ENCODE measurements around the gene AMBRA1. TPM values are rescaled to one million over a fixed set of nuclear protein-coding genes. Genes with fewer than 3 reads are reported as not detected.
A peak's percentile ranks its signal among the peaks of the same experiment; 100 is the strongest.
"Not testable (repeated sequence)": the region's sequence is repeated elsewhere in the genome, so short reads cannot be mapped to it uniquely, and the experiment has no call there.

Gene AMBRA1
- total RNA-seq, 1 donor from 2014 or later: 35.7 TPM

- H3K27ac Mint-ChIP-seq; H3K9me3 Mint-ChIP-seq; DNase-seq (ENCODE audit: low spot score); H3K27me3 Mint-ChIP-seq (ENCODE audit: insufficient read depth); H3K4me1 Mint-ChIP-seq (ENCODE audit: low read depth); intact Hi-C loops (cut with micrococcal nuclease); H3K4me3 Mint-ChIP-seq: not testable (repeated sequence)
- H3K36me3 Mint-ChIP-seq (ENCODE audit: low read depth): peaks cover 26% of the 10 kb centered on the region
Observed at GRCh38 chr11:46583513-46583912, 10.3 kb downstream of the AMBRA1 start.

- H3K9me3 Mint-ChIP-seq: no peaks in the 10 kb centered on the region
- no peak overlapping the region for H3K27ac Mint-ChIP-seq
- intact Hi-C loops (cut with micrococcal nuclease): no loop called here
- peaks cover 10% of the 10 kb centered on the region for H3K4me1 Mint-ChIP-seq (ENCODE audit: low read depth)
- H3K27me3 Mint-ChIP-seq (ENCODE audit: insufficient read depth): no peaks in the 10 kb centered on the region
- H3K4me3 Mint-ChIP-seq: no peak overlapping the region
- peaks cover 27% of the 10 kb centered on the region for H3K36me3 Mint-ChIP-seq (ENCODE audit: low read depth)
- DNase-seq (ENCODE audit: low spot score): no peak
Observed at GRCh38 chr11:46582588-46582987, 11.2 kb downstream of the AMBRA1 start.

GRCh38 chr11:46577058-46577457 lies 16.8 kb downstream of the AMBRA1 start:
- DNase-seq (ENCODE audit: low spot score): no peak
- Mint-ChIP-seq H3K27me3 (ENCODE audit: insufficient read depth) (no peaks in the 10 kb centered on the region), H3K9me3 (peaks cover 3% of the 10 kb centered on the region), H3K36me3 (ENCODE audit: low read depth) (peaks cover 24% of the 10 kb centered on the region), H3K4me1 (ENCODE audit: low read depth) (peaks cover 19% of the 10 kb centered on the region), H3K4me3 (no peak overlapping the region), H3K27ac (no peak overlapping the region)
- intact Hi-C loops (cut with micrococcal nuclease): no loop called here

DNA sequence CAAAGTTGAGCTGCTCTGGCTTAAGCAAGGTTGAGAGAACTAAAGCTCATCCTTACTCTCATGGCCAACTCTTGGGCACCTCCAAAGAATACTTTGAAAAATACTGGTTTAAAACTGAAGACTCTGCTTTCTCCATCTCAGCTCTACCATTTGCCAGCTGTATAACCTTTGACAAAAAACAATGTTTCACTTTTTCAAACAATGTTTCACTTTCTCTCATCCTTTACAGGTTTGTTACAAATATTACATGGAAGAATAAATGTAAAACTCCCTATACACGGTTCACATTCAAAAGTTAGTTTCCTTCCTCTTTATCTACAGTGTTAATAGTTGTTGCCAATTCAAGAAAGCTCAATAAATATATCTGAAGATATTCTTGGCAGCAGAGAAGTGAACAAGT lies 19.2 kb downstream of the AMBRA1 start:
- peaks cover 15% of the 10 kb centered on the region for H3K36me3 Mint-ChIP-seq (ENCODE audit: low read depth)
- no peak overlapping the region for H3K27ac Mint-ChIP-seq
- intact Hi-C loops (cut with micrococcal nuclease): no loop called here
- peaks cover 20% of the 10 kb centered on the region for H3K4me1 Mint-ChIP-seq (ENCODE audit: low read depth)
- DNase-seq (ENCODE audit: low spot score): no peak
- peaks cover 3% of the 10 kb centered on the region for H3K9me3 Mint-ChIP-seq
- H3K4me3 Mint-ChIP-seq: no peak overlapping the region
- no peaks in the 10 kb centered on the region for H3K27me3 Mint-ChIP-seq (ENCODE audit: insufficient read depth)

GRCh38 chr11:46570790-46571398 lies 22.9 kb downstream of the AMBRA1 start:
- Mint-ChIP-seq H3K27me3 (ENCODE audit: insufficient read depth) (no peaks in the 10 kb centered on the region), H3K36me3 (ENCODE audit: low read depth) (peaks cover 6% of the 10 kb centered on the region), H3K4me3 (no peak overlapping the region), H3K4me1 (ENCODE audit: low read depth) (peaks cover 20% of the 10 kb centered on the region), H3K27ac (no peak overlapping the region), H3K9me3 (no peaks in the 10 kb centered on the region)
- no peak for DNase-seq (ENCODE audit: low spot score)
- intact Hi-C loops (cut with micrococcal nuclease): no loop called here

- peaks cover 1% of the 10 kb centered on the region for H3K36me3 Mint-ChIP-seq (ENCODE audit: low read depth)
- H3K27me3 Mint-ChIP-seq (ENCODE audit: insufficient read depth): no peaks in the 10 kb centered on the region
- H3K27ac Mint-ChIP-seq: no peak overlapping the region
- H3K9me3 Mint-ChIP-seq: no peaks in the 10 kb centered on the region
- peaks cover 30% of the 10 kb centered on the region for H3K4me1 Mint-ChIP-seq (ENCODE audit: low read depth)
- no peak overlapping the region for H3K4me3 Mint-ChIP-seq
- intact Hi-C loops (cut with micrococcal nuclease): no loop called here
- no peak for DNase-seq (ENCODE audit: low spot score)
Observed at GRCh38 chr11:46565232-46565840, 28.5 kb downstream of the AMBRA1 start.

- Mint-ChIP-seq H3K9me3 (no peaks in the 10 kb centered on the region), H3K4me3 (no peak overlapping the region), H3K27ac (no peak overlapping the region), H3K36me3 (ENCODE audit: low read depth) (peaks cover 1% of the 10 kb centered on the region), H3K4me1 (ENCODE audit: low read depth) (peaks cover 37% of the 10 kb centered on the region), H3K27me3 (ENCODE audit: insufficient read depth) (no peaks in the 10 kb centered on the region)
- intact Hi-C loops (cut with micrococcal nuclease): no loop called here
- no peak for DNase-seq (ENCODE audit: low spot score)
Observed at GRCh38 chr11:46564459-46564858, 29.4 kb downstream of the AMBRA1 start.

- Mint-ChIP-seq H3K27me3 (ENCODE audit: insufficient read depth) (no peaks in the 10 kb centered on the region), H3K4me1 (ENCODE audit: low read depth) (peaks cover 47% of the 10 kb centered on the region), H3K4me3 (no peak overlapping the region), H3K36me3 (ENCODE audit: low read depth) (peaks cover 3% of the 10 kb centered on the region), H3K9me3 (no peaks in the 10 kb centered on the region), H3K27ac (no peak overlapping the region)
- intact Hi-C loops (cut with micrococcal nuclease): no loop called here
- no peak for DNase-seq (ENCODE audit: low spot score)
Observed at GRCh38 chr11:46562527-46562926, 31.3 kb downstream of the AMBRA1 start.

- Mint-ChIP-seq H3K36me3 (ENCODE audit: low read depth) (peaks cover 3% of the 10 kb centered on the region), H3K4me3 (peak overlapping the region; percentile 85), H3K27me3 (ENCODE audit: insufficient read depth) (no peaks in the 10 kb centered on the region), H3K9me3 (no peaks in the 10 kb centered on the region), H3K27ac (peak overlapping the region; percentile 76), H3K4me1 (ENCODE audit: low read depth) (peaks cover 59% of the 10 kb centered on the region)
- intact Hi-C loops (cut with micrococcal nuclease): loop anchor here (2.0 kb wide), 1 partner anchor 34 kb away; the partner anchor contains the start of gene AMBRA1
- peak; percentile 16 for DNase-seq (ENCODE audit: low spot score)
Observed at GRCh38 chr11:46560300-46560991, 33.4 kb downstream of the AMBRA1 start.

DNA sequence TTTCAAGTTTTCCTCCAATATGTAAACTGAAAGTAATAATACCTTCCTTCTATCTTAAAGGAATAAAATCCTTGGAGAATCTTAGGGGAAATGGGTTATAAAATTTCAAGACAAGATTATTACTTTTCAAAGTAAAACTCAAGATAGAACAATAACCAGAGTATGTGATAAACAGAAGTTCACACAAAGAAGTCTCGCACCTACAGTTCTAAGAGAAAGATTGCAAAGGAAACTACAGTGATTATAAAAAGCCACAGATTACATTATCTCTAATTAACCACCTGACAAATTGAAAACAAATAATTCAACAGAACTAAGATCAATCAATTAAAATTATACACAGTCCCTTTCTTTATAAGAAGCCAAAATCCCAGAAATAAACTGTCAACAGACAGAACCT lies 34.0 kb downstream of the AMBRA1 start:
- Mint-ChIP-seq H3K9me3 (no peaks in the 10 kb centered on the region), H3K27me3 (ENCODE audit: insufficient read depth) (no peaks in the 10 kb centered on the region), H3K36me3 (ENCODE audit: low read depth) (peaks cover 3% of the 10 kb centered on the region), H3K4me1 (ENCODE audit: low read depth) (peaks cover 65% of the 10 kb centered on the region), H3K27ac (peak overlapping the region; percentile 9), H3K4me3 (peak overlapping the region; percentile 85)
- DNase-seq (ENCODE audit: low spot score): no peak
- intact Hi-C loops (cut with micrococcal nuclease): loop anchor here (2.0 kb wide), 1 partner anchor 35 kb away; the partner anchor contains the start of gene AMBRA1

GRCh38 chr11:46557684-46558151 lies 36.1 kb downstream of the AMBRA1 start:
- Mint-ChIP-seq H3K36me3 (ENCODE audit: low read depth) (peaks cover 12% of the 10 kb centered on the region), H3K9me3 (no peaks in the 10 kb centered on the region), H3K27me3 (ENCODE audit: insufficient read depth) (no peaks in the 10 kb centered on the region), H3K4me3 (no peak overlapping the region), H3K27ac (no peak overlapping the region), H3K4me1 (ENCODE audit: low read depth) (peaks cover 73% of the 10 kb centered on the region)
- intact Hi-C loops (cut with micrococcal nuclease): no loop called here
- DNase-seq (ENCODE audit: low spot score): no peak

DNA sequence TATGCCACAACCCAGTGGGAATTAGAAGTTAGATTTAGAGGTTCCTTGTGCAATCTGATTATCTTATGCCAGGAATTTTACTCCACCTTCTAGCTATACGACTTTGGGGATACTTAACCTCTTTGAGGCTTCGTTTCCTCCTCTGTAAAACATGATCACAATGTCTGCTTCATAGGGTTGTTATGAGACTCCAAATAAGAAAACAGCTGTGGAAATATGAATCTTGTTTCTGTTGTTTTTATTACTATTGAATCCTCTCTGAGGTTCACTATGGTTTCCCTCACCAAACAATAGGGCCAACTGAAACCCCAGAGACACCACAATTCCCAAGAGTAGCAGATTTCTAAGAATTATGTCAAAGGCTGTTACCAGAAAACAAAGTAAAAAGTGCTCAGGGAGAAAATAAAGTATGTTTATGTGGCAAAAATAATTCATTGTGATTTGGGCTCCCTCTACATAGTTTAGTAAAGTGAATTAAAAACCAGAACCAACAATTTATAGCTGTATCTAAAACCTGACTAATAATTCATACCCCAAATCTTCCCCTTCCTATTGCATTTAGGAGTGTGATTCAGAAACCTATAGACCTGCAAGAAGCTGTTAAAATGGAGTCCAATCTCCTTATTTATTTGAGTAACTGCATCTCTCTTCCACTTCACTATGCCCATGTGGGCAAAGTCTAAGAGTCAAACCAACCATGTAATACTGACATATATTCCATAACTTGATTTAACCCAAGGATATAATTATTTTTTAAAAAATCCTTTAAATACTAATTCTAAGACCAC lies 38.4 kb downstream of the AMBRA1 start:
- Mint-ChIP-seq H3K9me3 (no peaks in the 10 kb centered on the region), H3K4me1 (ENCODE audit: low read depth) (peaks cover 54% of the 10 kb centered on the region), H3K36me3 (ENCODE audit: low read depth) (peaks cover 11% of the 10 kb centered on the region), H3K27me3 (ENCODE audit: insufficient read depth) (no peaks in the 10 kb centered on the region), H3K4me3 (peak overlapping the region; percentile 28), H3K27ac (peak overlapping the region; percentile 72)
- intact Hi-C loops (cut with micrococcal nuclease): loop anchor here (1.0 to 2.0 kb wide), 2 partner anchors 39 to 61 kb away; partner anchors contain the start of genes AMBRA1, ATG13 and HARBI1
- DNase-seq (ENCODE audit: low spot score): peak; percentile 19

Data from activated T-helper 1 cell treated with anti-CD3 and anti-CD28 coated beads, Interleukin-12 subunit alpha, Interleukin-12 subunit beta, Interleukin-2, Interleukin-4 antibody, amounts not matched to agents 30 ng/mL and 10 ng/mL and 1 ng/mL, durations not matched to agents 14 hours and 24 hours and 36 hours (primary cell).